EH (cell line): ENCODE results near the gene PHACTR2.
"Not testable (repeated sequence)": the region's sequence is repeated elsewhere in the genome, so short reads cannot be mapped to it uniquely, and the experiment has no call there.

Experiments used
- DNase-seq: peaks from one replicate; pipeline ENCODE4 v3.0.0-alpha.2; 2015; ENCODE audit warnings: low read depth

PHACTR2 gene

GRCh38 chr6:143698759-143699429, 21.1 kb downstream of the PHACTR2 start:
- no peak for DNase-seq

GRCh38 chr6:143699430-143699825, 21.7 kb downstream of the PHACTR2 start:
- DNase-seq = no peak

GRCh38 chr6:143700684-143701348, 23.1 kb downstream of the PHACTR2 start:
- DNase-seq = peak; percentile 56

- DNase-seq = no peak
These were observed 23.8 kb downstream of the PHACTR2 start for GRCh38 chr6:143701349-143702234.

GRCh38 chr6:143705569-143705968, 27.8 kb downstream of the PHACTR2 start:
- DNase-seq = no peak

- DNase-seq = no peak
These were observed 29.9 kb downstream of the PHACTR2 start for GRCh38 chr6:143707697-143708096.

GRCh38 chr6:143708889-143709288, 31.1 kb downstream of the PHACTR2 start:
- no peak for DNase-seq

- DNase-seq = no peak
These were observed 33.9 kb downstream of the PHACTR2 start for GRCh38 chr6:143711714-143712113.

GRCh38 chr6:143718472-143718871, 40.7 kb downstream of the PHACTR2 start:
- no peak for DNase-seq

GRCh38 chr6:143721642-143722041, 43.9 kb downstream of the PHACTR2 start:
- no peak for DNase-seq

GRCh38 chr6:143724876-143725275, 47.1 kb downstream of the PHACTR2 start:
- DNase-seq = no peak

GRCh38 chr6:143726015-143726647, 48.4 kb downstream of the PHACTR2 start:
- no peak for DNase-seq

- DNase-seq = no peak
These were observed 49.3 kb downstream of the PHACTR2 start for GRCh38 chr6:143727035-143727434.

- no peak for DNase-seq
These were observed 54.0 kb downstream of the PHACTR2 start for GRCh38 chr6:143731789-143732188.

GRCh38 chr6:143732536-143732935, 54.8 kb downstream of the PHACTR2 start:
- no peak for DNase-seq

GRCh38 chr6:143733510-143733909, 55.7 kb downstream of the PHACTR2 start:
- DNase-seq = no peak

GRCh38 chr6:143734641-143735063, 56.9 kb downstream of the PHACTR2 start:
- DNase-seq = no peak

GRCh38 chr6:143738072-143738690, 60.4 kb downstream of the PHACTR2 start:
- not testable (repeated sequence) for DNase-seq

GRCh38 chr6:143739341-143739851, 61.6 kb downstream of the PHACTR2 start:
- no peak for DNase-seq

- DNase-seq = no peak
These were observed 62.4 kb downstream of the PHACTR2 start for GRCh38 chr6:143740213-143740612.

GRCh38 chr6:143741480-143741879, 63.7 kb downstream of the PHACTR2 start:
- no peak for DNase-seq
